COR-L47 (cell line): ENCODE measurements around the gene GRIFIN.

Source experiments
- DNase-seq: peaks from one replicate; lab custom pipeline; 2025; lab: John Stamatoyannopoulos, UW

Gene GRIFIN

DNA sequence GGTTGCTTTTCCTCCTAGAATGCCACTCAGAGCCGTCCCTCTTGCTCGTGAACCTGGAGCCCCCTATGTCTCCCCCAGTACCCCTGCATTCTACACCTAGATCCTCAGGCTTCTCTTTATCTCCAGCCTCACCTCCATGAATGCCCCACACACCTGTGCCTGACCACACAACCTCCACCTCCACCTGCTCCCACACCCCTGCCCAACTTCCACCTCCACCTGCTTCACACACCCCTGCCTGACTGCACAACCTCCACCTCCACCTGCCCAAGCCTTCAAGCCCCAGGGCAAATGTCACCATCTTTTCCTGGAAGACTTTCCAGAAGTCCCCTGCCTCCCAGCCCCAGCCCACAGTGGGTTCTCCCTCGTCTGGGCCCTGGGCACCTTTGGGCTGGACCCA, 36.5 kb upstream of the GRIFIN start:
- DNase-seq: no peak

DNA sequence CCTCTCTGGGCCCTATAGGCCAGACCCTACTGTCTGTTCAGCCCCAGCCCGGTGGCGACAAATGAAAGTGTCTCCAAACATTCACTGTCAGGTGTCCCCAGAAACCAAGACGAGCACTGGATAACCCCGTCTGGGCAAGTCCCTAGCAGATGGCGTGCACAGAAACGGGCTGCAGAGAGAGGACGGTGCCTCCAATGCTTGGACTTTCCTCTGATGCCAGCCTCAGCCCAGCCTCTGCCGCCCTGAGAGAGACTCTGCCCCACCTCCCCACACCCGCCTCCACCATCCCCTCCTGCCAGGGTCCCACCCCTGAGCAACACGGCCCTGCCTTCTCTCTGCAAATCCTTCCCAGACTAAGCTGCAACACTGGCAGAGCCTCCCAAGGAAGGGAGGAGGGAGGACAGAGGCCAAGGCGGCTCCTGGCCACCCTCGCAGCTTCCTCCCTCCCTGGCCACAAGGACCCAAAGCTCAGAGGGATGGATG, 36.0 kb upstream of the GRIFIN start:
- DNase-seq: no peak

DNA sequence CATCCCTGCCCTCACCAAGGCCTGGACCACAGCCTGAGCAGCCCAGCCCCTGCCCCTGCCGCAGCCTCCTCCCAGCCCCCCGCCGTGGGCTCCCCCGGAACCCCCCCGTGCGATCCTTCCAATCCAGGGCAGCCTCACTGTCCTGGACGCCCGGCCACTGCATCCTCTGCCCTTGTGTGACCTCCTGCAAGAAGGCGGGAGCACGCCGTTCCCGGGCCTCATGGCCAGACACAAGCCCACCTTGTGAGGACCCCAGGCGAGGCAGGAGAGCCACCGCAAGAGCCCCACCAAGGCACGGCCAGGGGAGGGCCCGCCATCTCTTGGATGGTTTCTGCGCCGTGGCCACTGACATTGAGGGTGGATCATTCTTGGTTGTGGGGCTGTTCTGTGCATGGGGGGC, 35.6 kb upstream of the GRIFIN start:
- DNase-seq: no peak

DNA sequence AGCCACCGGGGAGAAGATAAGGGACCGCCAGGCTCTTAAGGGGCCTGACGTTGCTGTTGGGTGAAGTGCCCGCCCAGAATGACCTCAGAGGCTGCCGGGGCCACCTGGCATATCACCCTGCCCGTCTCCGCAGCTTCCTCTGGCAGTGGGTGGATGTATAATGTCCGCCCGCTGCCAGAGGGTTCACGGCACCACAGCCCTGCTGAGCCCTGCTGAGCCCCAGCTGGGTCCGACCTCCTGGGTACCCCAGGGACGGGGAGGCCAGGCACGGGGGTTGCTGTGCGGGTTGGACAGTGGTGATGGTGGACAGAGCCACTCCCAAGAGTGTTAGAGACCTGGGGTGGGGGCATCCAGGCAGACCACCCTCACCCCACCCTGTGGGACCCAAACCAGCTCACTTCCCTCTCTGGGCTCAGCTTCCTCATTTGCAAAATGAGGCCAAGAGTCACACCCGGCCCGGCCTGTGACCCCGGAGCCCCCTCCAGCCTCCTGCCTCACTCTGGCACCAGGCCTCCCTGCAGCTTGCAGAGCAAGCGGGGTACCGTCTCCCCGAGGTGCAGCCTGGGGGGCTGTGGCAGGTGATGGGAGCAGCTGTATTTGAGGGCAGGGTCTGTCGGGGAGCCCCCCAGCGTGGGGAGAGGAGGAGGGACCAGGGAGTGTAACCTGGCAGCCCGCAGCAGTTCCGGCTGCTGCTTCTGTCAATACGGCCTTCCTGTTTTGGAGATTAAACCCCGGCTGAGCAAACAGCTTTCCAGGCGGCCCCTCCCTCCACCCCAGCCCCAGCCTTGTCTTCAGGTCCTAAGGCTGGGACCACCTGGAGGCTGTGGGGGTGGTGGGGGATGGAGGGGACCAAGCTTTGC, 34.9 kb upstream of the GRIFIN start:
- peak; percentile 81 for DNase-seq

DNA sequence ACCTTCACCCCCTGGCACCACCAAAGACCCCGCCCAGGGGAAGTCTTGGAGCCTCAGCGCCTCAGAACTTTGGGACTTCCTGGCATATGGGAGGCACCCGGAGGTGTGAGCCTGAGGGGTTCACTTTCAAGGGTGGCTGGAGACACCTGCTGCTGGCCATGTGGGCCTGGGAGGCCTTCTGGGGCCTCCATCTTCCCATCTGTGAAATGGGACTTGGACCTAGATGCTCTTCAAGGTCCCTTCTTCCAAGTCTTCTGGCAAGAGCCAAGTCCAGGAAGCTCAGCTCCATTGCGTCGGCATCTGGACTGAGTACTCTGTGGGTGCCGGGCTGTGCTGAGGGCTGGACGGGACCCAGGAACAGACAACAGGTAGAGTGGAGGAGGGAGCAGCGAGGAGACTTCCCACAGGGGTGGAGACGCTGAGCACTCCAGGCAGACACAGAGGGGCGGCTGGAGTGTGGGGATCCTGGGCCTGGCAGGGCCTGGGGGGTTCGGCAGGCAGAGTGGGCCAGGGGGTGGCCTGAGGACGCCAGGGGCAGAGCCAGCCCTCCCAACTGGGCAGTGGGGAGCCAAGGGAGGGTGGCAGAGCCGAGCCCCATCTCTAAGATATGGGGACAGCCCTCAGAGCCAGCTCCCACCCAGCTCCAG, 34.1 kb upstream of the GRIFIN start:
- no peak for DNase-seq

DNA sequence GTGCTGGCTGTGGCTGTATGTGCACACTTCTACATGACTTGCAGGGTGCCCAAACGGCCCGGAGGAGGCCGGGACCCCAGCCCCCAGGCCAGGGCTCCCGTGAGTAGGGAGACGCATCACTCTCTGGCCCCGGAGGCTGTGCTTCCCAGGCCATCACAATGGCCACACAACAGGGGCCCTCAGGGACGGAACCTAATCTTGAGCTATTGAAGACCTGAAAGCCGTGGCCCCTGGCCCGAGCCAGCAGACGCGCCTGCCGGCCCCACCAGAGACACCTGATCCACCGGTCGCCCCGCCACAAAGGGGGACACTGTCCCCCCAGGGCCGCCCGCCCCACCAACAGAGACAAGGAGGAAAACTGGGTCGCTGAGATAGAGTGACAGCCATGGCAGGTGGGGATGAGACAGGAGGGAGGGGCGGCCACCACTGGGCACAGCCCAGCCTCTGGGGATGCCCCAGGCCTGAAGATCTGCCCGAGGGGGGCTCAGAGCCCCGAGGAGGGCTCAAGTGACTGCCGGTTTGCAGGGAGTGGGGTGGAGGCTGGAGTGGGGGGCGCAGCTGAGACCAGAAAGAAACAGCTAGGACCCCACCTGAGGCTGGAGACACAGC, 33.2 kb upstream of the GRIFIN start:
- DNase-seq: no peak

DNA sequence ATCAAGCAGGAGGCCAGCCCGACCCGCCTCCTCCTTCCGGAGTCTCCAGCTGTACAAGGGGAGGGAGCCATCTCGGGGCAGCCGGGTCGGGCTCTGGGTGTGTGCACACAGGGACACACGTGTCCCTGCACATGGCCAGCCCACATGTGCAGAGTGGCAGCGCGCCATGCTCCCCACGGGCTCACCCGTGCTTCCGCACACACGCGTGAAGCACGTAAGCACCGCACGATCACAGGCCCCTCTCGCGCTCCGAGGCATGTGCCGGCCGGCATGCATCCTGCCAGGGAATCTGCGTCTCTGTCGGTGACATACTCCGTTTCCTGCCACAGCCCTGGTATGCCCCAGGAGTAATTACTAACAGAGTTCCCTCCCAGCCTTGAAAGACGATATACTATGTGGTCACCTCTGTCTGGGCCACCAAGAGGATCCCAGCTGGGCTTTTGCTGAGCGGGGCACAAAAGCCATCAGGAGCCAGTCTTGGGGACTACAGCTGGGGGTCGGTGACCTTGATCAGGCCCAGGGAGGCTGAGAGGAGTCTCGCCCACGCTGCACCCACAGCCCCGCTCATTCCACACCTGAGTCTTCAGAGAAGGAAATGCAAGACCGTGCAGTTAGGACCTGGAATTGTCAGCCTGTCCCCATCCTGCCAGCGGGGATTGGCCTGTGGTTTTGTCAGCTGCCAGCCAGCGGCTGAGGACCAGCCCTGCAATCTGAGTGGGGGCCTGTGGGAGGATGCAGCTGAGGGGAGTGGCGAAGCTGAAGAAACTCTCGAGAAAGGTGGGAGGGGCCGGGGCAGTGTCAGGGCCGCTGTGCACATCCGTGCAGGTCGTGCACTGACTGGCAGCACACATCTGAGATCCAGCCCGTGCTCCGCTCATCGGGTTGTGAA, 32.4 kb upstream of the GRIFIN start:
- DNase-seq: no peak

DNA sequence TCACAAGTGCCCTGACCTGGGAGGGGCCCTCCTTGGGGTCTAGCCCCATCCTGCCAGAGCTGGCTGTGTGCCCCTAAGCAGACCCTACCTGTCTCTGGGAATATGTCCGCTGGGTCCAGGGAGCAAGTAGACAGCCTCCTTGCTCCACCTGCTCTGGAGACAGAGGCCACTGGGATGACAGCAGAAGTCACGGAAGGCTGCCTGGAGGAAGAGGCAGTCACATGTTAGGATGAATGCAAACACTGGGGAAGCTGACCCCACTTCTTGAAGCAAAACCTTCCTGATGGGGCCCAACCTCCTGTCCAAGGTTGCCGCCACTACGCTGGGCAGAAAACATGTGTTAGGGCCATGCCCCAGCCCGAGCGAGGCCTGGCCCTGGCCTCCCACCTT, 31.7 kb upstream of the GRIFIN start:
- no peak for DNase-seq

DNA sequence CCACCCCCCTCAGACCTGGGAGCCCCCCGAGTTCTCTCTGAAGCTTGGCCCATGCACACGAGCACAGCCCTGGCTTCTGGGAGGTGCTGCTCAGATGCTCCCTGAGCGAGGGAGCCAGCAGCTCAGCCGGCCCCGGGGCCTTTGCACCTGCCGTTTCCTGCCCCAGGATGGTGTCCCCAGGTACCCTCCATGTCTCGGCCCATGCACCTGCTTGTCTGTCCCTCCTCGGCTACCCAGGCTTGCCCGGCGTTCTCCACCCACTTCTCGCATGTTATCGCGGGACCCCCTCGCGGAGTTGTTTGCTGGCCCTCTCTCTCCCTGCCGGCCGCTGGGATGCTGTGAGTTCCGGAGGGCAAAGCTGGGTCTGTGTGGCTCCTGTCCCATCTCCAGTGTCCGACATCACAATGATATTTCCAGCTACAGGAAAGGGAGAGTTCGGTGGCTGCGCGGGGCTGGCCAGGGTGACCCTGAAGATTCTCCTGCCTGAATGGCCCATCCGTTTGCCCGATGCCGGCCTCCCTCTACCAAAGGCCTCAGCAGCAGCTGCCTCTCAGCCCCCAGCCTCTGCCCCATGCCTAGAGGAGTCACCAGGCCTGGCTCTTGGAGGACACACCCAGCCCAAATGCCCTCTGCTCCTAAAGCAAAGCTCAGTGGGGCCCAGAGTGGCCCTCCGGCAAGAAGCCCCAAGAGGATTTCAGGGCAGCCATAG, 31.2 kb upstream of the GRIFIN start:
- no peak for DNase-seq

DNA sequence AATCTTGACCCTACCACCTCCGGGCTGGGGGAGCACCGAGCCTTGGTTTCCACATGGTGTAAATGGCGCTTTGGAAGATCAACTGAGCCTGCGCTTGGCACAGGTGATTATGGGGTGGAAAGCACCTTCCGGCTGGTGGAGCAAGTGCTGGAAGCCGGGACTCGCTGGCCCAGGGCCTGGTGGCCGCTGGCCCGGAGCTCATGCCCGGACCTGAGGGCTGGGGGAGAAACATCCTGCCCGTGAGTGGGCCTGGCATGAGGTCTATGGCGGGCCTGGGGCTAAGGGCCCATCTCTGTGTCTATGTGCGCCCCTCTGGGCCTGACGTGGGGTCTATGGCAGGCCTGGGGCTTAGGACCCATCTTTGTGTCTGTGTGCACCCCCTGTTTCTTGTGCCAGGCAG, 29.2 kb upstream of the GRIFIN start:
- DNase-seq: no peak

DNA sequence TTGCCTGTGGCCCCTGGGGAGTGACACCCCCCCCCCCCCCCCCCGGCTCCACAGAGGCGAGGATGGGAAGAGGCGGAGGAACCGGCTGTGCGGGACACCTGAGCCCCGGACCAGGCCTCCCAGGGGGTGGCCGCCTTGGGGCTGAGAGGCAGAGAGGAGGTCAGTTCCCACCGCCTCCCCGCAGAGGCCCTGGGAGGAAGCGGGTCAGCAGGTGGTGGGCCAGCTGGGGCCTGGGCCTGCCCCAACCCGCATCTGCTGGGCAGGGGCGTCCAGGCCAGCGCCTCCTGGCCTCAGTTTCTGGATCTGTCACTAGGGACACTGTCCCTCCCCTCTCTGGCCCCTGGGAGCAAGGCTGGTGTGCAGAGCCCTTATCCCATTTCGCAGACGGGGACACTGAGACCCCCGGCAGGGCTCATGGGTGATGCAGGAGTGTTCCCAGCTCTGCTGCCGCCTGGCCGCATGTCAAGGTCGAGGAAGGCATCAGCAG, 28.7 kb upstream of the GRIFIN start:
- no peak for DNase-seq

DNA sequence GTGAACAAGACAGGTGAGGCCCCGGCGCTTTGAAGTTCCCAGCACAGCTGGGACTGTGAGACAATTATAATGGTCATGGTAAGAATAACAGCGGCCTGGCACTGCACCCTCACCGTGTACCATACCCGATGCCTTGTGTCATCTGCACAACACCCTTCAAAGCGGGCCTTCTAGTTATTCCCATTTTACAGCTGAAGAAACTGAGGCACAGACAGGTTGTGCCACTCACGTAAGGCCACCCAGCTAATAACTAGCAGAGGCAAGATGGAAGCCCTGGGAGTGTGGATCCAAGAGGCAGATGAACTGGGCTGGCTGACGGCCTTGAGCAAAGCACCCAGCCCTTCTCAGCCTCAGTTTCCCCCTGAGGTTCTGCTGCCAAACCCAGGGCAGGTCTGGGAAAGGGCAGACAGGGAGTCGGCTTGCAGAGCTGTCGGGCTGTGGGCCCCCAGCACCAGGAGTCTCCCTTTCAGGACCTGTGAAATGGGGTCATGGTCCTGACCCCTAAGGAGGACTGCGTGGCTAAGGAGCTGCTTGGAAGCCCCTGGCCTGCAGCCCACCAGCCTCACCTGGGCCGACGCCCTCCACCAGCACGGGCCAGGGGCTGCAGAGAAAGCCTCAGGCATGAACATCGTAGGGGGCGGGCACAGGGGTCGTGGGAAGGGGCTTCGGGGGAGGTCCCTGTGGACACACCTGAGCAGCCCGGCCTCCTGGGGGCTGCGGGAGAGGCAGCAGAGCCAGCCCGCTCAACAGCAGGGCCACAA, 28.1 kb upstream of the GRIFIN start:
- no peak for DNase-seq

DNA sequence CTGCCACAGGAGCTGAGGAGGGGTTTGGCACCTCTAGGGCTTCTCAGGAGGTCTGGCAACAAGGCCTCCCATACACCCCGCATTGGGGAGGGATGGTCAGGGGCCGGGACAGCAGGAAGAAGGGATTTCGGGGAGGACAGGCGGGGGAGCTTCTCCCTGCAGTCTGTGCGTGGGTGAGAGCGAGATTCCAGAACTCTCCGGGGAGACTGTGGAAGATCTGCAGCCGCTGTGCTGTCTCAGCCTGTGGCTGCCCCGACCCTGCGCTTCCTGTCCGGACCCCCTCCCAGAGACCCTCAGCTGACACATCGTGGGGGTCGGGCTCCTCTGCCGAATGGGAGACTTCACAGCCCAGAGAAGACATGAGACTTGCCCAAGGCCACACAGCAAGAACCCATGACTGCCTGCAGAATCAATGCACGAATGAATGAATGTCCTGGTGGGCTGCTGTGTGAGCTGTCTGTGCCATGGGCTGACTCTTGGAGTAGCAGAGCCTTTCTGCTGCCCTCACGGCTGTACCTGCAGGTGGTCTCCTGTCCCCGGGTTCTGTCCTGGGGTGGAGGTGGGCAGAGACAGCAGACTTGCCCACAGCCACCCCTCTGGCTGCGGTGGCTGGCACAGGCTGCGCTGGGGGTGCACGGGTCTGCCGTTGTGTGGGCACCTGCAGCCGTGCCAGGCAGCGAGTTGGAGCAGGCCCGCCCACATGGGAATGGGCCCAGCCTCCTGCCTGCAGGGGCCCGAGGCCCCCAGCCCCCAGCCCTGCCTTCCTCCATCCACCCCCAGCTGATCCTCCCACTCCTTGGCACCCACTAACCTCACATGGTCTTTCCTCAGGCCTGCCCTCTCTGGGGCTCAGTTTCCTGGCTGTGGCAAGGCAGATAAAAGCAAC, 27.1 kb upstream of the GRIFIN start:
- no peak for DNase-seq

DNA sequence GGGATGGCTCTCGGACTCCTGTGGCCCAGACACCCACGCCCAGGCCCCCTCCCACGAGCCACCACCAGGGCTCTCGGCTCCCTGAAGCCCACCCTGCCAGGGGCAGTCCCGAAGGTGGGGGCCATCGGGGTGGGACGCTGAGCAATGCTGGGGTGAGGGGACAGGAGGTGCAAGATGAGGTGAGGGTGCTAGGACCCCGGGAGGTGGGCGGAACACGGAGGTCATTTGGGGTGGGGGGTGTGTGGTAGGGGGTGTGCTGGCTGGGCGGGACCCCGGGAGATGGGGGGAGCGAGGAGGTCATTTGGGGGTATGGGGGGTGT, 26.4 kb upstream of the GRIFIN start:
- no peak for DNase-seq

DNA sequence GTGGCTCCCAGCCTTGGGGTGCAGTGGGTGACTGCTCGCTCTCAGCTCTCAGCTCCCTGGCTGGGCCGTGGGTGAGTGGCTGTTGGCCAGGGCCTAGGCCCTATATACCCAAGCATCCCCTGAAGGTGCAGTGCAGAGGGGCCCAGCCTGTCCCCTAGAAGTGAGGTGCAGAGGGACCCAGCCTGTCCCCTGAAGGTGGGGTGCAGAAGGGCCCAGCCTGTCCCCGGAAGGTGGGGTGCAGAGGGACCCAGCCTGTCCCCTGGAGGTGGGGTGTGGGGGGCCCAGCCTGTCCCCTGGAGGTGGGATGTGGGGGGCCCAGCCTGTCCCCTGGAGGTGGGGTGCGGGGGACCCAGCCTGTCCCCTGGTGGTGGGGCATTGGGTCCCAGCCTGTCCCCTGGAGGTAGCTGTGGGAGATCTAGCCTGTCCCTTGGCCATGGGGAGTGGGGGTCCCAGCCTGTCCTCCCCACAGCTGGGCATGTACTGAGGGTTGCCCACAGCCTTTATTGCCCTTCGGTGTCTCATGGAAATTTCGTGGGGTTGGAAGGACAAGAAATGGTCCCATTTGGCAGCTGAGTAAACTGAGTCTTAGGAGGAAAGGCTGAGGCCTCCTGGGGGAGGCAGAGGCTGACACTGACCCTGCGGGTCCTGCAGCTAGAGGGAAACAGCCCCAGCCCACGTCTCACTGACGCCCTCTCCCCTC, 25.9 kb upstream of the GRIFIN start:
- no peak for DNase-seq

DNA sequence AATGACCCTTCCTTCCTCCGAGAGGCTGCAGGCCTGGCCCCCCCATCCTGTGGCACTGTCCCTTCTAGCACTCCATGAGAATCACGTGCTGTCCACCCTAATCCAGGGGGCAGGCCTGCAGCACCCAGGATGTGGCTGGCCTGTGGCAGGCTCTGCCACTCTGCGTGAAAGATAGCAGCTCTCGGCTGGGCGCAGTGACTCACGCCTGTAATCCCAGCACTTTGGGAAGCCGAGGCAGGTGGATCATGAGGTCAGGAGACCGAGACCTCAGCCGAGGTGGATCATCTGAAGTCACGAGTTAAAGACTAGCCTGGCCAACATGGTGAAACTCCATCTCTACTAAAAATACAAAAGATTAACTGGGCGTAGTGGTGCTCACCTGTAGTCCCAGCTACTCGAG, 24.5 kb upstream of the GRIFIN start:
- no peak for DNase-seq

DNA sequence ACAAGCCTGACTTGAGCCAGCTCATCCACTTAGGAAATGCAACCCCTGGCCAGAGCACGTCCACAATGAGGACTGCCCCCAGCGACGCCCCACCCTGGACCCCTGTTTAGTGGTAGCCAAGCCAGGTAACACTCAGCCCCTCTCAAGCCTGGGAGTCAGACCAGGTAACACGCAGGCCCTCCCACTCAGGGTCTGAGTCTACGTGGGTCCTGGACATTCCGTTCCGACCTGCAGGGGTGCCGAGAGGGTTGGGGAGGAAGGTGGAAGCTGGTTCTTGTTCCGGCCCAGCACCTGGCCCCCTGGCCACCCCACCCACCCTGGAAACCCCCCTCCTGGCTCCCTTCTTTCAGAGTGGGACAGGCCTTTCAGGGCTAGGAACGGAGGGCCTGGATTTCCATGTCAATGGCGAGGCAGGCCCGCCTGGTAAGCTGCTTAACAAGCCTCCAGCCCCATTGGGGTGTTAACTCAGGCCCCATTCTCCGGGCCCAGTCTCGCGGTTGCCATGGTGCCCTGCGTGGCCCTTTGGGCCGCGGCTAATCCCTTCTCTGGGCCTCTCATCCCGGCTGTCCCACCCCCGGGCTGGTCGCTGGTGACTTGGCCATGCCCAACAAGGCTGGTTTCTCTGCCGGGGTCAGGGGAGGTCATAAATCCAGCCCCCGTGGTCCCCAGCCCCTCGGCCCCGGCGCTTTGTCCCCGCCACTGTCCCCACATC, 23.7 kb upstream of the GRIFIN start:
- no peak for DNase-seq

DNA sequence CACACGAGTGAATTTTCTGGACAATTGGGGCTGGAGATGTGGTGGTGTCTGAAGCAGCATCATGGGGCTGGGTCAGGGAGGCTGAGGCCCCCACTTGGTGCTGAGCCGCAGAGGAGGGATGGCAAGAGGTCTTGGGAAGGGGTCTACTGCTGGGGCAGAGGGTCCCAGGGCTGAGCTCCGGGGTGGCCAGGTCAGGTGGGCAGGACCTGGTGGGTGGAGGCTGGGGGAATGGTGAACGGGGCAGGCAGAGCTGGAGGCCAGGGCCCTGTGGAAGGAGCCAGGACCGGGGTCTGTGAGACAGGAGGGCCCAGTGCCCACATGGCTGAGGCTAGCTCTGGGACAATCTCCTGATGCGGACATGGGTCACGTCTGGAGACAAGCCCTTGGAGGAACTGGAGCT, 23.0 kb upstream of the GRIFIN start:
- DNase-seq: no peak
